ENCODE results near the gene MBNL1.
A peak's percentile ranks its signal among the peaks of the same experiment; 100 is the strongest.

The MBNL1 gene

GRCh38 chr3:152398495-152398894 is 129.8 kb downstream of the MBNL1 start:
- TF ChIP-seq CTCF (IDR thresholded peaks at IDR 0.05; ENCODE audit: low read length, missing control alignments) = no peak
- H3K4me3 ChIP-seq (replicated peaks; ENCODE audit: low read depth, low read length) = no peak overlapping the region
- no peak for DNase-seq (ENCODE audit: low read depth)

- TF ChIP-seq CTCF (IDR thresholded peaks at IDR 0.05; ENCODE audit: low read length, missing control alignments) = no peak
- peak; percentile 74 for DNase-seq (ENCODE audit: low read depth)
- H3K4me3 ChIP-seq (replicated peaks; ENCODE audit: low read depth, low read length) = no peak overlapping the region
These were observed 130.6 kb downstream of the MBNL1 start for GRCh38 chr3:152399374-152399773.

- TF ChIP-seq CTCF (IDR thresholded peaks at IDR 0.05; ENCODE audit: low read length, missing control alignments) = no peak
- DNase-seq (ENCODE audit: low read depth) = peak; percentile 44
- H3K4me3 ChIP-seq (replicated peaks; ENCODE audit: low read depth, low read length) = no peak overlapping the region
These were observed 132.2 kb downstream of the MBNL1 start for GRCh38 chr3:152400887-152401286.

- H3K4me3 ChIP-seq (replicated peaks; ENCODE audit: low read depth, low read length) = no peak overlapping the region
- no peak for TF ChIP-seq CTCF (IDR thresholded peaks at IDR 0.05; ENCODE audit: low read length, missing control alignments)
- no peak for DNase-seq (ENCODE audit: low read depth)
These were observed 134.1 kb downstream of the MBNL1 start for GRCh38 chr3:152402695-152403451.

GRCh38 chr3:152403632-152404066 is 134.9 kb downstream of the MBNL1 start:
- no peak for TF ChIP-seq CTCF (IDR thresholded peaks at IDR 0.05; ENCODE audit: low read length, missing control alignments)
- H3K4me3 ChIP-seq (replicated peaks; ENCODE audit: low read depth, low read length) = no peak overlapping the region
- peak; percentile 27 for DNase-seq (ENCODE audit: low read depth)

- no peak for DNase-seq (ENCODE audit: low read depth)
- TF ChIP-seq CTCF (IDR thresholded peaks at IDR 0.05; ENCODE audit: low read length, missing control alignments) = no peak
- H3K4me3 ChIP-seq (replicated peaks; ENCODE audit: low read depth, low read length) = no peak overlapping the region
These were observed 136.2 kb downstream of the MBNL1 start for GRCh38 chr3:152404976-152405375.

Measured in fibroblast of pulmonary artery (primary cell).